CD4-positive, alpha-beta T cell treated with Interleukin-17A for 4 hours (primary cell): Measurements from ENCODE around the gene LPAR1.

ENCODE experiments used
- DNase-seq: peaks from one replicate; pipeline ENCODE4 v3.0.0-alpha.2; 2020; ENCODE audit warnings: mixed read lengths

Gene LPAR1

GRCh38 chr9:110912419-110913291 lies 125.6 kb downstream of the LPAR1 start:
- no peak for DNase-seq

DNA sequence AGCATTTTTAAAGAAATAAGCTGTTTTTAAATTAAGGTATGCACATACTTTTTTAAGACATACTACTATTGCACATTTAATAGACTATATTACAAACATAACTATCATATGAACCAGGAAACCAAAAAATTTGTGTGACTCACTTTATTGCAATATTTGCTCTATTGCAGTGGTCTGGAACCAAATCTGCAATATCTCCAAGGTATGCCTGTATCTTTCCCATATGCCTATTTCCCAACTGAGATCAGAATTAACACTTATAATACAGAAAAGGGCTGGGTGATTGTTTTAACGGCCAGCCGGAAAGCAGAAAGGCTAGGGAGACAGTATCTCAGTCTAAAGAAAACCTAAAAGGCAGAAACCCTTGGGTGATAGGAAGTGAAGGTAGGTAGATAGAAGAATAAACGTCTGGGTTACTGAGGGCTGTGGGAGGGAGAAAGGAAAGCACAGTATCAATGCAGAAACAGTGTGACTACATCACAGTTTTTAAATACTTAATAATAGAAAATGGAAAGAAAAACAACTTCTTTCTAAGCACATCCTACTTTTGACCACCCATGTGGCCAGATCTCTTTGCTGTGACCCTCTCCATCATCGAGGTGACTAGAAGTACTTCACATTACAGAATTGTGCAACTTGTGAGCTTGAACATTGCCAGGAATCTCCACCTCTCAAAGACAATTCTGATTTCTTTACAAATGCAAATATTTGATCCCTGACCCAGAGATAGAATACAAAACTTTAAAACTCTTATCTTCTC lies 126.4 kb downstream of the LPAR1 start:
- no peak for DNase-seq

GRCh38 chr9:110908894-110909293 lies 129.4 kb downstream of the LPAR1 start:
- DNase-seq = no peak

DNA sequence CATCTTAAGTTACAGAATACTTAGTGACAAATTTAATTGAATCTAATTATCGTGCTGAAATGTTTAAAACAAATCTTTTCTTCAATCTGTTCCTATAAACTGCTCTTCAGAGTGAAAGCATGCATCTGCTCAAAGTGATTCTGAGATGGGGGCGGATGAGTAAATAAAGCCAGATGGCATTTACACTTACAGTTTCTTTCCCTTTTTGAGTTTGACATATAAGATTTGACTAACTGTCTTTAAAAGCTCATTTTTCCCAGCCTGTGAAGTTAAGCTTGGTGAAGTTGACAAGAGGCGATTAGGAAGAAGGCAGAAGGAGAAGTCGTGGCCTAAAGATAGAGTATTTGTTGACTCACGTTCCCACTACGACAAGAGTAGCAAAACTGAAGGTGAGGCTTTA lies 137.4 kb downstream of the LPAR1 start:
- no peak for DNase-seq

GRCh38 chr9:110900456-110900855 lies 137.8 kb downstream of the LPAR1 start:
- no peak for DNase-seq

DNA sequence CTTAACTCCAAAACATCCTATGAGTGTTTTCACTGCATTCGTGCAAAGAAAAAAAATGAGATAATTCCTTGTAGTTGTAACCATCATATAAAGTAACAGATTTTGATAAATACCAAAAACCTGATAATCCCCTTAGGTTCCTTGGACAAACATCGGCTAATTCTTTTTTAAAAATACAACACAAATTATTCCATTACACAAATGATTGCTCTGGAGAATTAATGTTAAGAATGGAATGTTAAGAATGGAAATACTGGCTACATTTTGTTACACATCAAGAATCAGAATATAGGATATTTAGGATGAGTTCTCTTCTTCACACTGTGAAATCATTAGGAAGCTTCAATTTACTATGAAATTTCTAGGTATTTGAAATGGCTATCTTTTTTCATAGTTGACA lies 139.4 kb downstream of the LPAR1 start:
- DNase-seq = no peak

DNA sequence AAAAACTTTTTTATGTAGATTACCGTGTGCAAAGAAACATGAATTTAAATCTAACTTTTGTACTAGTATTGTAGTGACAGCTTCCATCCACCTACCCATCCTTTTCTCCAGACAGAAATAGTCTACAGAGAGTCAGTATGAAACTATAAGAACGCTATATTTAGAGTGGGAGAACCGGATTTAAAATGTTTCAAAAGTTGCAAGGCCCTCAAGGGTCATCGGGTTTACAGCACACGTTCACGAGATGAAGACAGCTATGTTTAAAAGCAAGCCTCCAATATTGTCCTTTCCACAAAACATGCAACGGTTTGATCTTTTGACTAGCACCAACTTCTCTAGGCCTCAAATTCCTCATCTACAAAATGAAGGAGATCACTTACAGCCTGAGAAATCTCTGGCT lies 139.9 kb downstream of the LPAR1 start:
- no peak for DNase-seq

- no peak for DNase-seq
Observed at GRCh38 chr9:110897943-110898342, 140.3 kb downstream of the LPAR1 start.

DNA sequence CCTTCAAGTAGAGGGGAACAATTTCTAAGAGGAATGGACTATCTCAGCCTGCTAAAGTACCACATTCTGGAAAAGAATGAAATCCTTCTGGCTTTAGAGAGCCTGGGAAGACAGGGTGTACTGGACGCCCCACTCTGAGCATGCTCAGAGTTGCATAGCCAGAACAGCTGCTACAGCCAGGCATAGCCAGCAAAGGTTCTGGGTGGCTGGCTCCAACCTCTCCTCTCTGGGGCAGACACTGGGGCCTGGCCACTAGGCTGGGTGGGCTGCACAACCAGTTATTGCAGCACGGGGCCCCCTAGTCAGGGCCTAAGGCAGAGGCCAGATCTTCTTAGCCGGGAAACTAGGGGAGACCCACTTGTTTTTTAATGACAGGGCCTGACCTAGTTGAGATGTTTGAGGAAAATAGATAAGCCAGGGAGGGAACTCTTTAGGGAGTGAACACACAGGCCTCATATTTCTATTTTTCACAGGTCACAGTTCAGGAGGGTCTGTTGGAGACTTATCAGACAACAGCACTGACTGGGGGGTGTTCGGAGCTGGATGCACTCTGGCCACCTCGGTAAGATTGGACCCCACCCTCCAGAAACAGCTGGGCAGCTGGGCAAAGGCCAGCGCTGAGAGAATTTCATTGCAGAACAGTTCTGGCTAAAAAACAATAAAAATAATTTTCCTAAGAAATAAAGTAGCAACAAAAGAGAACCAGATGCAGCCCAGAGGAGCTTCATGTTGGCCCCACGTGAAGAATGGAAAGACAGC lies 142.9 kb downstream of the LPAR1 start:
- no peak for DNase-seq

- no peak for DNase-seq
Observed at GRCh38 chr9:110894731-110895130, 143.5 kb downstream of the LPAR1 start.

- DNase-seq = no peak
Observed at GRCh38 chr9:110892689-110893088, 145.6 kb downstream of the LPAR1 start.

DNA sequence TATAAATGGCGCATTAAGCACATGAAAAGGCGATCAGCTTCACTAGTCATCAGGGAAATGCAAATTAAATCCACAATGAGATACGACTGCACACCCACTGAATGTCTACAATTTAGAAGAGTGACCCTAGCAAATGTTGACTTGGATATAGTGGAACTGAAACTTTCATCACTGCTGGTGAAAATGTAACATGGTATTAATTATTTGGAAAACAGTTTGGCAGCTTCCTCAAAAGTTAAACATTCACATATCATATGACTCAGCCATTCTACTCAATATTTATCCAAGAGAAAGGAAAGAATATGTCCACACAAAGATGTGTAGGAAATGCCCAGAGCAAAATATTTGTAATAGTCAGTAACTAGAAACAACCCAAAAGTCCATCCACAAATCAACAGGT lies 146.5 kb downstream of the LPAR1 start:
- DNase-seq = no peak

DNA sequence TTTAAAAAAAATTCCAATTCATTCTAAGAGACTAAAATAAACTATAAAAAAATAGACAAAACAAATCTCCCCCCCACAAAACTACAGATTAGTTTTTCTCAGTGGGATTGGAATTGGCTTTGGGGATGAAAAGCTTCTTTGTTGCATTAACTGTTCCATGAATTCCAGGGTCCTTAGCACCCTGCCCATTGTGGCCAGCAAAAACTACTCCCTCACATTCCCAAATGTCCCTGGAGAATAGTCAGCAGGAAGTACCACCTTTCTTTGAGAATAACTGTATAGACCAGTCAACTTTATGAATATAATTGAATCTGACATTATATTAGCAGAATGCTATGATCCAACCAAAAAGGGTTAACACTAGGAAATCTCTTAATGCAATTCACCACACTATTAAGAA lies 147.9 kb downstream of the LPAR1 start:
- DNase-seq = no peak

GRCh38 chr9:110887276-110887675 lies 151.0 kb downstream of the LPAR1 start:
- no peak for DNase-seq

GRCh38 chr9:110886832-110887231 lies 151.4 kb downstream of the LPAR1 start:
- DNase-seq = no peak

DNA sequence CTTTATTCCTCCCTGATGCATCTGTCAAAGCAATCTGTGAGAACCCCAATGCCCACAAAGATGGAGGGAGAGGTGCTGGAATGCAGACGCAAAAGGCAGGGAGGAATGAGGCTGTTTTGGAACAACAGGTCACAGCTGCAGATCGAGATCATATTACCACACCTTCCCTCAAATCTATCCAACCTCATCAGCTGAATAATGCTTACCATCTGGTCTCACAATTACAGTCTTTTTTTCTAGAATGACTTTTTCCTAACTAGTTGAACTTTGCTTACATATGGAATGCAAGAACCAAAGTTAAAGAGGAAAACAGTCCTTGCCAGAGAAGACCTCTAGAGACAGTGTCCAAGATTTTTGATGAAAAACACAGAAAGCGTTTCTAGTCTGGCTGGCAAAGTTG lies 158.1 kb downstream of the LPAR1 start:
- no peak for DNase-seq

GRCh38 chr9:110877374-110877773 lies 160.9 kb downstream of the LPAR1 start:
- DNase-seq = no peak

- DNase-seq = no peak
Observed at GRCh38 chr9:110876929-110877328, 161.3 kb downstream of the LPAR1 start.

GRCh38 chr9:110874963-110875674 lies 163.2 kb downstream of the LPAR1 start:
- no peak for DNase-seq

GRCh38 chr9:110872920-110873319 lies 165.3 kb downstream of the LPAR1 start:
- DNase-seq = no peak

- no peak for DNase-seq
Observed at GRCh38 chr9:110871736-110872135, 166.5 kb downstream of the LPAR1 start.

GRCh38 chr9:110869931-110870330 lies 168.3 kb downstream of the LPAR1 start:
- no peak for DNase-seq

- DNase-seq = no peak
Observed at GRCh38 chr9:110864011-110864410, 174.3 kb downstream of the LPAR1 start.
